ENCODE measurements around the gene RAB3IL1. TPM values are rescaled to one million over a fixed set of nuclear protein-coding genes. Genes with fewer than 3 reads are reported as not detected.

The RAB3IL1 gene
- total and polyA plus RNA-seq, 9 of the 15 experiments (the other 6 are each of a cell fraction or from before 2014, with no cell fraction given), result 0.15 to 42.6 (median 15.5) TPM

GRCh38 chr11:61905067-61905696, 12.2 kb downstream of the RAB3IL1 start:
- no peak for TF ChIP-seq CBX5 (IDR thresholded peaks at IDR 0.05; ENCODE audit: borderline replicate concordance, low read depth)
- TF ChIP-seq ZNF518B (CRISPR knock-in tag; IDR thresholded peaks at IDR 0.05), result no peak
- no peak for TF ChIP-seq DEAF1 (CRISPR knock-in tag; IDR thresholded peaks at IDR 0.05)
- peaks cover 9% of the 10 kb centered on the region for H3K9me1 ChIP-seq (ENCODE audit: control insufficient read depth, insufficient read depth, low read length)
- intact Hi-C loops (cut with micrococcal nuclease) (no loop called here), in situ Hi-C loops (cut with MboI) (no loop called here)
- peaks cover 76% of the 10 kb centered on the region; the same call in 2 of the 3 replicates for H3K36me3 ChIP-seq (ENCODE audit: control insufficient read depth, insufficient read depth, low read length)
- BruUV-seq (replicated peaks), result no TSS peak
- H3K4me1 ChIP-seq (replicated peaks in 1 of 2; ENCODE audit: control insufficient read depth in 2 of 2, insufficient read depth in 2 of 2, low read length in 2 of 2), result peaks cover 12 to 51% of the 10 kb centered on the region in 2 experiments
- H3K27me3 ChIP-seq (ENCODE audit: control insufficient read depth in 2 of 2, insufficient read depth in 2 of 2, low read length in 2 of 2), result no peaks in the 10 kb centered on the region
- no peak overlapping the region for H2AFZ ChIP-seq (ENCODE audit: low read depth, low read length)
- H3K4me2 ChIP-seq (ENCODE audit: insufficient read depth, low read length), result no peak overlapping the region
- H3K79me2 ChIP-seq (ENCODE audit: control insufficient read depth, insufficient read depth, low read length), result peaks cover 18% of the 10 kb centered on the region
- H3K4me3 ChIP-seq, result no peak overlapping the region
- 0 out of 2 replicates have a peak, but pooled peaks cover 8% of the 10 kb centered on the region for H4K20me1 ChIP-seq (replicated peaks; ENCODE audit: control insufficient read depth, insufficient read depth, low read length)
- ATAC-seq, result no peak
- H3K9ac ChIP-seq (ENCODE audit: insufficient read depth in 1 of 2, low read depth in 2 of 2, low read length in 2 of 2), result peak overlapping the region in 1 of 2 experiments; percentile 66; a peak in 2 of 4 replicates
- H3K27ac ChIP-seq (ENCODE audit: extremely low read depth, low read depth, low read length), result no peak overlapping the region
- no peak for DNase-seq (ENCODE audit: extremely low read depth in 1 of 4, low spot score in 3 of 4)
- CTCF ChIA-PET (ENCODE audit: low intra/inter-chr PET ratio), result no interaction called here
- POLR2A ChIA-PET, result interaction anchor here (0.6 to 10.7 kb wide), 2 partner anchors 61 to 105 kb away, joined by 3 to 109 read pairs; partner anchors contain the start of gene FTH1
- H3K9me3 ChIP-seq (replicated peaks; ENCODE audit: control insufficient read depth, insufficient read depth, low read depth, low read length), result no peaks in the 10 kb centered on the region
- FAIRE-seq, result no peak
- whole genome bisulfite sequencing (ENCODE audit: insufficient coverage, low coverage, missing lambda C conversion rate), result 93% methylated on average over 10 of the region's 13 CpGs

Data from K562 (cell line).